CD14-positive monocyte (primary cell): ENCODE measurements around the gene PRR15. TPM values are rescaled to one million over a fixed set of nuclear protein-coding genes. Genes with fewer than 3 reads are reported as not detected.

Experiments used
- DNase-seq, 3 donors: peaks; one replicate each; pipeline ENCODE4 v3.0.0-alpha.2; 2011 to 2022
- H2AFZ ChIP-seq: 2 replicates; pipeline ENCODE4 v1.6.0; 2012; ENCODE audit warnings: mild to moderate bottlenecking, low read depth, low read length, inconsistent platforms; ENCODE audit not compliant: insufficient read depth, poor library complexity, severe bottlenecking
- H3K27ac ChIP-seq, 2 donors: 1 replicate in 1 of 2; 2 replicates in 1 of 2; pipeline ENCODE4 v1.5.1; 2012 to 2013; ENCODE audit warnings: low read length in 2 of 2, control low read depth in 1 of 2, inconsistent platforms in 1 of 2, low read depth in 1 of 2, mild to moderate bottlenecking in 1 of 2
- H3K27me3 ChIP-seq, 2 donors: one replicate each; pipeline versions ENCODE4 v1.6.0 to v1.6.1; 2011 to 2013; ENCODE audit warnings: low read length in 2 of 2; ENCODE audit not compliant: control insufficient read depth in 2 of 2, insufficient read depth in 2 of 2
- H3K36me3 ChIP-seq, 2 donors: replicated peaks in 1 of 2; 1 replicate in 1 of 2; 2 replicates in 1 of 2; pipeline versions ENCODE4 v1.5.1 to v1.6.1; 2012 to 2013; ENCODE audit warnings: low read length in 2 of 2, control low read depth in 1 of 2, inconsistent platforms in 1 of 2, mild to moderate bottlenecking in 1 of 2; ENCODE audit not compliant: insufficient read depth in 2 of 2, control insufficient read depth in 1 of 2
- H3K4me1 ChIP-seq, 2 donors: 1 replicate in 1 of 2; 2 replicates in 1 of 2; pipeline versions ENCODE4 v1.5.1 to v1.6.1; 2012 to 2013; ENCODE audit warnings: low read length in 2 of 2, control low read depth in 1 of 2, inconsistent platforms in 1 of 2, mild to moderate bottlenecking in 1 of 2, moderate library complexity in 1 of 2; ENCODE audit not compliant: insufficient read depth in 2 of 2, control insufficient read depth in 1 of 2
- H3K4me2 ChIP-seq: replicated peaks from 2 replicates; pipeline ENCODE3; 2012; ENCODE audit warnings: low read length, moderate library complexity, mild to moderate bottlenecking; ENCODE audit not compliant: poor library complexity, severe bottlenecking; ENCODE audit errors: extremely low read depth
- H3K4me3 ChIP-seq, 3 experiments: fragments of 200-600 bp in 1 of 3; sonication (generic) in 1 of 3; replicated peaks in 1 of 3; 1 replicate in 2 of 3; 2 replicates in 1 of 3; pipeline ENCODE4 v1.5.1; 2011 to 2013; ENCODE audit warnings: low read length in 3 of 3, mild to moderate bottlenecking in 3 of 3, control low read depth in 2 of 3, low read depth in 2 of 3, inconsistent platforms in 1 of 3, moderate library complexity in 1 of 3
- H3K79me2 ChIP-seq: 2 replicates; pipeline ENCODE4 v1.6.0; 2012; ENCODE audit warnings: mild to moderate bottlenecking, control low read depth, inconsistent platforms, low read length, moderate library complexity; ENCODE audit not compliant: insufficient read depth
- H3K9ac ChIP-seq: 2 replicates; pipeline ENCODE4 v1.6.0; 2017; ENCODE audit warnings: low read length, mild to moderate bottlenecking; ENCODE audit not compliant: insufficient read depth, poor library complexity, severe bottlenecking
- H3K9me3 ChIP-seq, 2 donors: replicated peaks in 1 of 2; 1 replicate in 1 of 2; 2 replicates in 1 of 2; pipeline versions ENCODE4 v1.5.1 to v1.6.1; 2012 to 2013; ENCODE audit warnings: low read length in 2 of 2, control low read depth in 1 of 2; ENCODE audit not compliant: control insufficient read depth in 1 of 2, insufficient read depth in 1 of 2
- H4K20me1 ChIP-seq: 2 replicates; pipeline ENCODE4 v1.6.0; 2012; ENCODE audit warnings: mild to moderate bottlenecking, low read length, control low read depth, moderate library complexity; ENCODE audit not compliant: insufficient read depth
- H3K27ac Mint-ChIP-seq, 7 donors: one replicate each; pipeline ENCODE4 v1.8.0; 2020; ENCODE audit warnings: mild to moderate bottlenecking in 7 of 7, mixed read lengths in 7 of 7, moderate library complexity in 6 of 7, inconsistent platforms in 2 of 7
- H3K27me3 Mint-ChIP-seq, 3 donors: one replicate each; pipeline ENCODE4 v1.8.0; 2021 to 2022; ENCODE audit warnings: low read depth in 3 of 3, mild to moderate bottlenecking in 3 of 3, mixed read lengths in 3 of 3, moderate library complexity in 3 of 3, inconsistent platforms in 1 of 3
- H3K36me3 Mint-ChIP-seq, 2 donors: one replicate each; pipeline ENCODE4 v1.8.0; 2020; ENCODE audit warnings: mixed read lengths in 2 of 2, inconsistent platforms in 1 of 2, mild to moderate bottlenecking in 1 of 2
- H3K4me1 Mint-ChIP-seq: one replicate; pipeline ENCODE4 v1.8.0; 2020; ENCODE audit warnings: mild to moderate bottlenecking, mixed read lengths
- H3K4me3 Mint-ChIP-seq, 2 donors: one replicate each; pipeline ENCODE4 v1.8.0; 2020; ENCODE audit warnings: mild to moderate bottlenecking in 2 of 2, mixed read lengths in 2 of 2, moderate library complexity in 1 of 2
- H3K9me3 Mint-ChIP-seq, 7 donors: one replicate each; pipeline ENCODE4 v1.8.0; 2020 to 2022; ENCODE audit warnings: mixed read lengths in 7 of 7, mild to moderate bottlenecking in 6 of 7, moderate library complexity in 6 of 7, inconsistent platforms in 2 of 7
- CTCF ChIP-seq: fragments of 200-600 bp; IDR thresholded peaks from one replicate; pipeline ENCODE4 v1.8.0; 2022; ENCODE audit warnings: antibody characterized with exemption, mild to moderate bottlenecking
- WGBS: methylation state at CpG from one replicate; pipeline ENCODE4 v1.1.5; 2013; ENCODE audit warnings: missing lambda C conversion rate; ENCODE audit not compliant: insufficient coverage; 5-methylcytosine and 5-hydroxymethylcytosine counted together
- intact Hi-C, 2 donors: fragments of 100-400 bp; cut with micrococcal nuclease; formaldehyde crosslinking; loops; one replicate each; pipeline versions ENCODE4 v1.15.0 to v1.15.1; 2023
- polyA plus RNA-seq, 3 donors: library from polyadenylated mRNA; depleted of rRNA in 1 of 3; unstranded in 2 of 3; stranded (reverse) in 1 of 3; fragments of 300-500 nt in 2 of 3; fragments of >200 nt in 1 of 3; fragmentation: Illumina TruSeq in 2 of 3; gene quantifications; 1 replicate in 2 of 3; 2 replicates in 1 of 3; pipeline ENCODE4 v1.2.3, GENCODE V29; 2012 to 2021

Gene PRR15
- polyA plus RNA-seq, 3 donors: not detected

DNA sequence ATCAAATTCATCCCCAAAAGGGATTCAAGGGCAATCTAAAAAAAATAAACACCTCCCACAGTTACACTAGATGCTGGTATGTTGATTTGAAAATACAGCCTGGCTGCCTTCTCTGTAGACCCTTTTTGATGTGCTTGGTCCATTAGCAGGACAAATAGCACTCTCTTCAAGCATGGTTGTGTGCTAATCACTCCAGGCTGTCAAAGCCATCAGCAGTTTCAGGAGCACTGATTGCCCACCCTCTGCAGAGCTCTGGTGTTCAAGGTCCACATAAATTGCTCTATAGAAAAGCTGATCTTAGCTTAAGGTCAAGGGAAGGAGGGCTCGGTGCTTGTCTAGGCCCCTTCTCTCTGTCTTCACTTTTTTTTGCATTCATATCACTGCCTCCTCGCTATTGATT lies 35.4 kb downstream of the PRR15 start:
- TF ChIP-seq CTCF: no peak
- Histone ChIP-seq H3K79me2 (no peaks in the 10 kb centered on the region), H3K4me2 (no peak overlapping the region), H3K36me3 (no peaks in the 10 kb centered on the region), H4K20me1 (no peaks in the 10 kb centered on the region), H3K9me3 (no peaks in the 10 kb centered on the region), H3K4me1 (no peaks in the 10 kb centered on the region), H2AFZ (no peak overlapping the region), H3K9ac (no peak overlapping the region), H3K4me3 (no peak overlapping the region), H3K27ac (no peak overlapping the region), H3K27me3 (no peaks in the 10 kb centered on the region)
- H3K4me1 Mint-ChIP-seq: no peaks in the 10 kb centered on the region
- DNase-seq: no peak
- H3K27me3 Mint-ChIP-seq: peaks cover 2 to 3% (median 3%) of the 10 kb centered on the region in 3 donors
- intact Hi-C loops: no loop called here
- H3K9me3 Mint-ChIP-seq: peaks cover 0 to 5% (median 0%) of the 10 kb centered on the region in 7 donors
- H3K27ac Mint-ChIP-seq: no peak overlapping the region
- H3K36me3 Mint-ChIP-seq: no peaks in the 10 kb centered on the region
- no CpG with 5 or more reads among the region's 2 CpGs for WGBS
- no peak overlapping the region for H3K4me3 Mint-ChIP-seq

DNA sequence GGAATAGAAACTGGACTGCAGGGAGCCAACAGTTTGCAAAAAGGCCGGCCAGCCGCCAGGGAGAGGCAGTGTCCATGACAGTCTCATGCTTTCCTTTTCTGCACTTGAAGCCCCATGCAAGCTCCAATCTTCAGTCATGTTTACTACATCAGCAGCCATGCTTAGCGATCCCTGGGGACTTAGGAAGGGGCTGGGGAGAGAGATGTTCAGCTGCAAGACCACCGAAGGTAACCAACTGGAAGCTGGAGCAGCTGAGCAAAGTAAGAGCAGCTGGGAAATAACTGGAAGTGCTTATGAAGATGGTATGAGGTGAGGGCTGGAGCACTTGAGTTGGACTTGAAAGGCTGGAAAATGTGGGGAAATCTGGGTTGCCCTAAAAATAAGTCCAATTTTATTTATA lies 37.0 kb downstream of the PRR15 start:
- no peak for TF ChIP-seq CTCF
- no peaks in the 10 kb centered on the region for H3K36me3 ChIP-seq
- peaks cover 2 to 4% (median 2%) of the 10 kb centered on the region in 3 donors for H3K27me3 Mint-ChIP-seq
- intact Hi-C loops: no loop called here
- no peaks in the 10 kb centered on the region for H4K20me1 ChIP-seq
- H3K4me1 Mint-ChIP-seq: no peaks in the 10 kb centered on the region
- no peaks in the 10 kb centered on the region for H3K36me3 Mint-ChIP-seq
- no peak overlapping the region for H3K9ac ChIP-seq
- H3K9me3 Mint-ChIP-seq: peaks cover 0 to 6% (median 0%) of the 10 kb centered on the region in 7 donors
- no peak overlapping the region for H3K27ac Mint-ChIP-seq
- no peaks in the 10 kb centered on the region for H3K27me3 ChIP-seq
- H3K4me3 ChIP-seq: no peak overlapping the region
- 100% methylated on average over 2 of the region's 4 CpGs for WGBS
- no peak for DNase-seq
- H3K9me3 ChIP-seq: no peaks in the 10 kb centered on the region
- no peak overlapping the region for H3K4me2 ChIP-seq
- no peaks in the 10 kb centered on the region for H3K79me2 ChIP-seq
- no peaks in the 10 kb centered on the region for H3K4me1 ChIP-seq
- no peak overlapping the region for H3K4me3 Mint-ChIP-seq
- H3K27ac ChIP-seq: no peak overlapping the region
- no peak overlapping the region for H2AFZ ChIP-seq
